ENCODE measurements around the gene SEC14L2. TPM values are rescaled to one million over a fixed set of nuclear protein-coding genes. Genes with fewer than 3 reads are reported as not detected.

SEC14L2 gene
- total and polyA plus RNA-seq, 2 of the 8 experiments (the other 6 are each of a cell fraction or from before 2014, with no cell fraction given) = 2.8 to 3.2 TPM

DNA sequence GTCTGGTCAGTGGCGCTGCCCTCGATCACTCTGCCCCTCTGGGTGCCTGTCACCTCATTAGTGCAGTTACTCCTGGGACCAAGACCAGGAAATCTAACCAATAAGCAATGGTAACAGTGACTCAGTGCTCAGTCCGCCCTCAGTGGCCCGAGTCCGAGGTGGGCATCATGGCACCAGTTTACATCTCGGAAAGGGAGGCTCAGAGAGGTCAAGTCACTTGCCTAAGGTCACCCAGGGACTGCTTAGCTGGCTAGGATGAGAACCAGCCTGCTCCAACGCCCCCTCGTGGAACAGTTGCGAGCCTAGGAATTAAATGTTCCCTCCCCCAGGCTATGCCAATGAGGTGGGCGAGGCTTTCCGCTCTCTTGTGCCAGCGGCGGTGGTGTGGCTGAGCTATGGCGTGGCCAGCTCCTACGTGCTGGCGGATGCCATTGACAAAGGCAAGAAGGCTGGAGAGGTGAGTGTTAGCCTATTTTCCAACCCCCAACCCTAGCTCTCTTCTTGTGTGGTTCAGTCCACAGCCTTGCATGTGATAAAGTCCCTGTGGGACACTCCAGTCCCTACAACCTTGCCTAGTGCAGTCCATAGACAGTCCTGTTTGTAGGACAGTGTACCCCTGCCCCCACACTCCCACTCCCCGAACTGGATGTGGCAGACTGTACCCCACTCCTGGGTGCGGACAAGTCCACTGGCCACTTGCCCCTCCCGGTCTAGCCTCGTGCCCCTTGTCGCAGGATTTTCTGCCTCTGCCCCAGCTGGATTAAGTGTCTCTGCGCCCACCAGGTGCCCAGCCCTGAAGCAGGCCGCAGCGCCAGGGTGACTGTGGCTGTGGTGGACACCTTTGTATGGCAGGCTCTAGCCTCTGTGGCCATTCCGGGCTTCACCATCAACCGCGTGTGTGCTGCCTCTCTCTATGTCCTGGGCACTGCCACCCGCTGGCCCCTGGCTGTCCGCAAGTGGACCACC, 29.9 kb downstream of the SEC14L2 start:
- Histone ChIP-seq H3K23me2 (ENCODE audit: low read depth, low read length) (peaks cover 22% of the 10 kb centered on the region), H2BK120ac (replicated peaks; ENCODE audit: low read depth, low read length) (no peak overlapping the region), H4K5ac (ENCODE audit: insufficient read length, low read depth, low read length) (no peak overlapping the region), H3K9me3 (ENCODE audit: insufficient read depth in 2 of 2, low read depth in 1 of 2, low read length in 1 of 2) (no peaks in the 10 kb centered on the region), H2BK20ac (ENCODE audit: low read length) (0 out of 2 replicates have a peak overlapping the region, but pooled peaks have one; percentile 8), H3K4me3 (ENCODE audit: extremely low read depth in 1 of 4, insufficient read depth in 2 of 4, low read depth in 3 of 4, low read length in 4 of 4) (peak overlapping the region; percentile 66 to 88 (median 80); a peak in 7 of 8 replicates), H2BK5ac (ENCODE audit: low read depth, low read length) (no peak overlapping the region), H2AK5ac (ENCODE audit: low read depth, low read length) (no peak overlapping the region), H3K4ac (replicated peaks; ENCODE audit: insufficient read length, low read depth, low read length) (peak overlapping the region; percentile 19), H3K9ac (replicated peaks in 1 of 4; ENCODE audit: extremely low read depth in 1 of 4, low read depth in 3 of 4, low read length in 3 of 4) (no peak overlapping the region), H3K14ac (ENCODE audit: insufficient read length) (no peak overlapping the region), H3K4me2 (ENCODE audit: insufficient read depth in 1 of 2, low read depth in 2 of 2, low read length in 2 of 2) (peak overlapping the region; percentile 70 to 71), H4K8ac (ENCODE audit: extremely low read depth, insufficient read depth, low read length) (peak overlapping the region; percentile 73), H3K79me2 (ENCODE audit: control insufficient read depth in 1 of 2, insufficient read depth in 2 of 2, low read length in 2 of 2) (peaks cover 0 to 5% of the 10 kb centered on the region in 2 experiments; a peak in 1 of 4 replicates), H3K36me3 (ENCODE audit: control insufficient read depth in 2 of 4, insufficient read depth in 4 of 4, low read length in 3 of 4) (peaks cover 2 to 10% (median 7%) of the 10 kb centered on the region in 4 experiments; a peak in 6 of 8 replicates), H3K56ac (replicated peaks; ENCODE audit: insufficient read length, low read depth, low read length) (no peak overlapping the region), H2BK12ac (ENCODE audit: low read depth, low read length) (peak overlapping the region; percentile 35; the same call in 1 of the 2 replicates), H4K91ac (replicated peaks; ENCODE audit: insufficient read length, low read length) (no peak overlapping the region), H3K27me3 (replicated peaks in 1 of 4; ENCODE audit: control insufficient read depth in 3 of 4, extremely low read depth in 1 of 4, insufficient read depth in 3 of 4, low read length in 3 of 4) (no peaks in the 10 kb centered on the region), H4K20me1 (replicated peaks in 1 of 2; ENCODE audit: control insufficient read depth in 1 of 2, insufficient read depth in 2 of 2, low read length in 2 of 2) (peaks cover 0 to 23% of the 10 kb centered on the region in 2 experiments), H3K27ac (ENCODE audit: low read depth, low read length) (no peak overlapping the region), H2AFZ (ENCODE audit: low read length) (no peak overlapping the region), H3K18ac (ENCODE audit: extremely low read depth, low read length) (no peak overlapping the region), H3K23ac (ENCODE audit: insufficient read length) (no peak overlapping the region), H3K79me1 (ENCODE audit: low read depth, low read length) (no peaks in the 10 kb centered on the region; the same call in 1 of the 2 replicates), H2BK15ac (ENCODE audit: low read length) (no peak overlapping the region), H3K4me1 (replicated peaks in 1 of 4; ENCODE audit: control insufficient read depth in 3 of 4, insufficient read depth in 4 of 4, low read length in 3 of 4) (peaks cover 6 to 29% (median 15%) of the 10 kb centered on the region in 4 experiments)
- DNase-seq (ENCODE audit: low read depth in 1 of 2, low spot score in 2 of 2) = peak; percentile 84 to 91
- ChIA-PET POLR2A (ENCODE audit: partially characterized antibody) (interaction anchor here (0.8 to 5.2 kb wide), 8 partner anchors 8 to 70 kb away, joined by 3 to 39 read pairs (median 6); partner anchors contain the start of genes CCDC157, SEC14L2 and SF3A1), CTCF (ENCODE audit: partially characterized antibody) (interaction anchor here (0.6 to 12.0 kb wide), 17 partner anchors 9 to 272 kb away, joined by 3 to 164 read pairs (median 4); partner anchors contain the start of gene SEC14L2)
- 44% methylated on average over 27 of the region's 29 CpGs; no CpG with 5 or more reads in 1 of the 2 experiments for WGBS, 2 experiments (ENCODE audit: extremely low coverage in 1 of 2, insufficient coverage in 1 of 2, insufficient read length in 1 of 2, insufficient replicate concordance in 2 of 2, low coverage in 1 of 2, low lambda C conversion rate in 2 of 2, missing lambda C conversion rate in 1 of 2)
- peak; percentile 71 for FAIRE-seq
- TF ChIP-seq SIN3A (conservative IDR thresholded peaks at IDR 0.05 in 1 of 2, IDR thresholded peaks at IDR 0.05 in 1 of 2; ENCODE audit: low read depth in 1 of 2, low read length in 2 of 2) (0 out of 4 replicates have a peak, but pooled peaks have one; percentile 1 to 13), BCL11A (IDR thresholded peaks at IDR 0.05; ENCODE audit: low read depth in 2 of 2, low read length in 2 of 2) (no peak), POLR2A (IDR thresholded peaks at IDR 0.05; ENCODE audit: control extremely low read depth in 1 of 2, low read depth in 2 of 2, low read length in 2 of 2) (no peak; a peak in 1 of 3 replicates), KDM5A (IDR thresholded peaks at IDR 0.05; ENCODE audit: low read length) (no peak)
- TF ChIP-seq, protein P1, sequence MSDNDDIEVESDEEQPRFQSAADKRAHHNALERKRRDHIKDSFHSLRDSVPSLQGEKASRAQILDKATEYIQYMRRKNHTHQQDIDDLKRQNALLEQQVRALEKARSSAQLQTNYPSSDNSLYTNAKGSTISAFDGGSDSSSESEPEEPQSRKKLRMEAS (IDR thresholded peaks at IDR 0.05) = peak; percentile 73
- TF ChIP-seq, protein P2, sequence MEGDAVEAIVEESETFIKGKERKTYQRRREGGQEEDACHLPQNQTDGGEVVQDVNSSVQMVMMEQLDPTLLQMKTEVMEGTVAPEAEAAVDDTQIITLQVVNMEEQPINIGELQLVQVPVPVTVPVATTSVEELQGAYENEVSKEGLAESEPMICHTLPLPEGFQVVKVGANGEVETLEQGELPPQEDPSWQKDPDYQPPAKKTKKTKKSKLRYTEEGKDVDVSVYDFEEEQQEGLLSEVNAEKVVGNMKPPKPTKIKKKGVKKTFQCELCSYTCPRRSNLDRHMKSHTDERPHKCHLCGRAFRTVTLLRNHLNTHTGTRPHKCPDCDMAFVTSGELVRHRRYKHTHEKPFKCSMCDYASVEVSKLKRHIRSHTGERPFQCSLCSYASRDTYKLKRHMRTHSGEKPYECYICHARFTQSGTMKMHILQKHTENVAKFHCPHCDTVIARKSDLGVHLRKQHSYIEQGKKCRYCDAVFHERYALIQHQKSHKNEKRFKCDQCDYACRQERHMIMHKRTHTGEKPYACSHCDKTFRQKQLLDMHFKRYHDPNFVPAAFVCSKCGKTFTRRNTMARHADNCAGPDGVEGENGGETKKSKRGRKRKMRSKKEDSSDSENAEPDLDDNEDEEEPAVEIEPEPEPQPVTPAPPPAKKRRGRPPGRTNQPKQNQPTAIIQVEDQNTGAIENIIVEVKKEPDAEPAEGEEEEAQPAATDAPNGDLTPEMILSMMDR (IDR thresholded peaks at IDR 0.05; ENCODE audit: control extremely low read depth in 1 of 3, insufficient read depth in 1 of 3, low read depth in 1 of 3, low read length in 3 of 3) = peak; percentile 75 to 89 (median 80)
